ENCODE measurements around the gene TRIM34. TPM values are rescaled to one million over a fixed set of nuclear protein-coding genes. Genes with fewer than 3 reads are reported as not detected.

TRIM34 gene
- total RNA-seq, 1 donor from 2014 or later: 4.9 TPM

GRCh38 chr11:5691964-5692361 is 67.2 kb downstream of the TRIM34 start:
- TF ChIP-seq CTCF (IDR thresholded peaks at IDR 0.05; ENCODE audit: insufficient read depth, low read length, poor library complexity, severe bottlenecking): no peak
- Histone ChIP-seq H3K27me3 (ENCODE audit: control insufficient read depth, insufficient read depth, low read length) (no peaks in the 10 kb centered on the region), H3K4me3 (ENCODE audit: low read depth, low read length) (no peak overlapping the region), H3K36me3 (ENCODE audit: control insufficient read depth, insufficient read depth, low read length) (no peaks in the 10 kb centered on the region)
- no peak for DNase-seq (ENCODE audit: low read depth)

Other genes with a start within 250 kb of the TRIM34 start
- gene OR51M1, start 241.2 kb upstream of the TRIM34 start, total RNA-seq: not detected in 2 replicates
- gene OR51Q1, start 202.9 kb upstream of the TRIM34 start, total RNA-seq: not detected in 2 replicates
- gene OR51I1, start 183.5 kb upstream of the TRIM34 start, total RNA-seq: not detected in 2 replicates
- not detected in 2 replicates for gene OR51I2, start 175.7 kb upstream of the TRIM34 start, total RNA-seq
- not detected in 2 replicates for gene OR52D1, start 136.3 kb upstream of the TRIM34 start, total RNA-seq
- not detected in 2 replicates for gene UBQLN3, start 115.0 kb upstream of the TRIM34 start, total RNA-seq
- gene UBQLNL, start 108.3 kb upstream of the TRIM34 start, total RNA-seq: 0.21 TPM in 1 of 2 replicates, not detected in the other
- 0.75 TPM in 1 of 2 replicates, not detected in the other for gene OR52H1, start 76.5 kb upstream of the TRIM34 start, total RNA-seq
- gene OR52B6, start 44.1 kb upstream of the TRIM34 start, total RNA-seq: not detected in 2 replicates
- 3.4 and 4.9 TPM in 2 replicates for gene TRIM6, start 28.4 kb upstream of the TRIM34 start, total RNA-seq
- gene TRIM5, start 60.1 kb downstream of the TRIM34 start, total RNA-seq: 25.9 and 29.0 TPM in 2 replicates
- 18.0 and 23.4 TPM in 2 replicates for gene TRIM22, start 64.8 kb downstream of the TRIM34 start, total RNA-seq
- not detected in 2 replicates for gene OR56B1, start 111.4 kb downstream of the TRIM34 start, total RNA-seq
- gene OR52N4, start 129.2 kb downstream of the TRIM34 start, total RNA-seq: not detected in 2 replicates
- not detected in 2 replicates for gene OR52N5, start 158.4 kb downstream of the TRIM34 start, total RNA-seq
- not detected in 2 replicates for gene OR52N1, start 166.3 kb downstream of the TRIM34 start, total RNA-seq
- not detected in 2 replicates for gene OR52N2, start 183.9 kb downstream of the TRIM34 start, total RNA-seq
- not detected in 2 replicates for gene OR52E6, start 216.9 kb downstream of the TRIM34 start, total RNA-seq
- not detected in 2 replicates for gene OR52E8, start 232.7 kb downstream of the TRIM34 start, total RNA-seq

Data from kidney epithelial cell (primary cell).